ENCODE data around the gene CEP41. TPM values are rescaled to one million over a fixed set of nuclear protein-coding genes. Genes with fewer than 3 reads are reported as not detected.

CEP41 gene
- total RNA-seq, 1 experiment from 2014 or later: not detected

GRCh38 chr7:130426564-130426963 is 14.3 kb downstream of the CEP41 start:
- in situ Hi-C loops (cut with HindIII; ENCODE audit: low sequenced_read_pairs): no loop called here
- no peak for DNase-seq (ENCODE audit: low spot score)

- no peak for DNase-seq (ENCODE audit: low spot score)
- in situ Hi-C loops (cut with HindIII; ENCODE audit: low sequenced_read_pairs): no loop called here
These were observed 15.0 kb downstream of the CEP41 start for GRCh38 chr7:130425796-130426195.

DNA sequence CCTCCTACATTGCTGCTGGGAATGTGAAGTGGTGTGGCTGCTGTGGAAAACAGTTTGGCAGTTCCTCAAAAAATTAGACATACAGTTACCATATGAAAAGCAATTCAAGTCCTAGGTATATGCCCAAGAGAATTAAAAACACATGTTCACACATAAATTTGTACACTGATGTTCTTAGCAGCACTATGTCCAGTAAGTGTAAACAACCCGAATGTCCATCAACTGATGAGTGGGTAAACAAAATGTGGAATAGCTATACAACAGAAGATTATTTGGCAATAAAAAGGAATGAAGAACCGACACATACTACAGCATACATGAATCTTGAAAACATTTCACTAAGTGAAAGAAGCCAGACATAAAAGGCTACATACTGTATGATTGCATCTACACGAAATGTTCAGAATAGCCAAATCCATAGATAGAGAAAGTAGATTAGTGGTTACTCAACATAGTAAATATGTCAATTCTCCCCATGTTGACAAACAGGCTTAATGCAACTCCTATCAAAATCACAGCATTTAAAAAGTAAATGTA is 17.2 kb downstream of the CEP41 start:
- in situ Hi-C loops (cut with HindIII; ENCODE audit: low sequenced_read_pairs): no loop called here
- no peak for DNase-seq (ENCODE audit: low spot score)

GRCh38 chr7:130421684-130422083 is 19.1 kb downstream of the CEP41 start:
- no peak for DNase-seq (ENCODE audit: low spot score)
- in situ Hi-C loops (cut with HindIII; ENCODE audit: low sequenced_read_pairs): no loop called here

DNA sequence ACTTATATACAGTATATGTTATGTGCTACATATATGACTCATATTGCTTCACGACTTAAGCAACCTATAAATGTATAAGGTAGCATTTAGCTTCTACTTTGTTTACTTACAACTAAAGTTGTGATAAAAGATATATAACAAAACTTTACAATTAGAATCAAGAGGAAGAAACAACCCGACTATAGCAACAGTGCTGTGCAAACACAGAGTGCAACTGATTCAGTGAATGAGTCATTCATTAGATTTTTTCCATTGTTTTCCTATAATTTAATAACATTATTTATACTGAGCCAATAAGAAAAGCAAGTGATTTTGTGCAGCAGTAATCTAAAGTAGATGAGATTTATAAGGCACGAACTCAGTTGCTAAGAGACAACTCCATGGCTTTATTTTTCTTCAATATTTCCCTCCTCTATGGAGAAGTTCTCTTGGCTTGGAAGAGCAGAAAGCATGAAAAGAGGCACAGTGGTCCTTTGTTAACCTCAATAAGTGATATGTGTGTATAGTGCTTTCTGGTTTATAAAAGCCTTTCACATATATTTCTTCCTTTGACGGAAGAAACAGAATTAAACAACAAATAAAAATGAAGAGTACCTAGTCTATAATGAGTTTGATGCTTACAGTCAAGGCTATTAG is 19.8 kb downstream of the CEP41 start:
- in situ Hi-C loops (cut with HindIII; ENCODE audit: low sequenced_read_pairs): no loop called here

DNA sequence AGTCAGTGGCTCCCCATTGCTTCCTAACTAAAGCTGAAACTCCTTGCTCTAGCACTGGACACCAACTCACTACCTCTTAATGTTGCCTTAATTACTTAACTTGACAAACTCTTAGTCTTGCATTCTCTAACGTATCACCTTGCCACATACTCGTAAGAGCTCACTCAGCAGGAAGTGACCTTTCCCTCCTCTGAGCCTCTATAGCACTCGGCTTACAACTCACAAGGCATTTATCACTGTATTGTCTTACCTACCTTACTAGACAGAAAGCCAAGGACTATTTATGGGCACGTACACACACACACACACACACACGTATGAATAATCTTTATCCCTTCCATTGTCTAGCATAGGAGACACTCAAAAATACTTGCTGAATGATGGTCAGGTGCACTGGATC is 21.2 kb downstream of the CEP41 start:
- in situ Hi-C loops (cut with HindIII; ENCODE audit: low sequenced_read_pairs): no loop called here
- DNase-seq (ENCODE audit: low spot score): no peak

More for the DNA sequence above, 19.8 kb downstream of the CEP41 start:
- no peak for DNase-seq (ENCODE audit: low spot score)

GRCh38 chr7:130418306-130418705 is 22.5 kb downstream of the CEP41 start:
- in situ Hi-C loops (cut with HindIII; ENCODE audit: low sequenced_read_pairs): no loop called here
- DNase-seq (ENCODE audit: low spot score): no peak

DNA sequence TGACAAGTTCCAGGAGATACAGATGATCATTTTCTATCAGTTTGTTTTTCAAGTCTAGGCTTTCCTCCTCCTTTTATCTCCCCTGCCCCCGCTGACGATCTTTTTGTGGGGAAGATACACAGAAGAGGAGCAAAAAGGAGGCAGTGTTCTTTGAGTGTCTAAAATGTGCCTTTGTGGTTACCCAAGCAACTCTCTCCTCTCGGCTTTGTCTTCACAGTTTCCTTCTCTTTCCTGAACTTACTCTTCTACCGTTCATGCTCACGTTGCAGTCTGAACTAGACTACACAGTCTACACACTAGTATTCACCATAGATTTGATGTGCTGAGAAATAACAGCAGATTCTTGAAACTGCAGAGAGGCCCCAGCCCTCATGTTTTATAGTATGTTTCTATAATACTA is 23.6 kb downstream of the CEP41 start:
- in situ Hi-C loops (cut with HindIII; ENCODE audit: low sequenced_read_pairs): no loop called here
- no peak for DNase-seq (ENCODE audit: low spot score)

DNA sequence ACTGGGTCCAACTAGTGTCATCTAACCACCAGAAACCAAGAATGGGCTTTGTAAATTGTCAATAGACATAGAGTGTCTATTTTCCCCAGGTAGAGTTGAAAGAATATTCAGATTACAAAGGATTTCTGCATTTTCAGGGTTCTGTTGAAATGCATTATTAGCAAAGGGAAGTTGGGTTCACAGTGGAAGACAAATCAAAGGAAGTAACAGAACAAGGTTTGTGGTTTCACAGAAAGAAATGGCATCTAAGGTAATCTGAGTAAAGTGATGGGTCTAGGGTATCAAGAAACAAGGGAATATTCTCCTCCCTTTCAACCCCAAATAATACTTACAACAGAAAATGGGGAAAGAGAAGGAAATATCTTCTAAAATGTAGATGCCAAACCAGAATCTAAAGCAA is 25.8 kb downstream of the CEP41 start:
- no peak for DNase-seq (ENCODE audit: low spot score)
- in situ Hi-C loops (cut with HindIII; ENCODE audit: low sequenced_read_pairs): no loop called here

GRCh38 chr7:130413201-130413600 is 27.6 kb downstream of the CEP41 start:
- in situ Hi-C loops (cut with HindIII; ENCODE audit: low sequenced_read_pairs): no loop called here
- no peak for DNase-seq (ENCODE audit: low spot score)

DNA sequence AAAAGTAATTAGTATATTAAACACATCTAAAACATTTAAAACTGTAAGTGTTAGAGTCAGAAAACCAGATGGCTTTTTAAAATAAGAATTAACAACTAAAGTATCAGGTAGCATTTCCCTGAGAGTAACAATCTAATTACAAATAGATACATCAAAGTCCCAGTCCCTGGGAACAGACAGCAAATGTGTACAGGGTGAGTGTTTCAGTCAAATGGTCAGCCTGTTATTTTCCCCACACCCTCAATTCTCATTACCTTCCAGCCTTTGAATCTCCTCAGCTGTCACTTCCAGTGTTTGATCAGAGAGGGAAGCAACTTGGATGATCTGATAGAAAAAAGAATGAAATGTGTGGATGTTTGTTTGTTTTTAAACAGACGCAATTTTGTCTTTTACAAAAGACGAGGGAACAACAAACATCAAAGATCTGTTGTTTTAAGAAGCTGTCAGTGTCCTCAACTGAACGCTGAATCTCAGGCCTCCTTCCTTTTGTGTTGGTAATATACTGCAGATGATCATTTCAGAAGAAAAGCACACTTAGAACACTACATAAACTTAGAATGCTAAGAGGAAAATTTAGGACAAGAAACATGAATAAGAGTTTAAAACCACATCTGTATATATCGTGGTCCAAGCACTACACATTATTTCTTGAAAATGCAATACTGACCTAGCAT is 29.8 kb downstream of the CEP41 start:
- DNase-seq (ENCODE audit: low spot score): no peak
- in situ Hi-C loops (cut with HindIII; ENCODE audit: low sequenced_read_pairs): no loop called here

GRCh38 chr7:130409712-130410072 is 31.1 kb downstream of the CEP41 start:
- no peak for DNase-seq (ENCODE audit: low spot score)
- in situ Hi-C loops (cut with HindIII; ENCODE audit: low sequenced_read_pairs): no loop called here

DNA sequence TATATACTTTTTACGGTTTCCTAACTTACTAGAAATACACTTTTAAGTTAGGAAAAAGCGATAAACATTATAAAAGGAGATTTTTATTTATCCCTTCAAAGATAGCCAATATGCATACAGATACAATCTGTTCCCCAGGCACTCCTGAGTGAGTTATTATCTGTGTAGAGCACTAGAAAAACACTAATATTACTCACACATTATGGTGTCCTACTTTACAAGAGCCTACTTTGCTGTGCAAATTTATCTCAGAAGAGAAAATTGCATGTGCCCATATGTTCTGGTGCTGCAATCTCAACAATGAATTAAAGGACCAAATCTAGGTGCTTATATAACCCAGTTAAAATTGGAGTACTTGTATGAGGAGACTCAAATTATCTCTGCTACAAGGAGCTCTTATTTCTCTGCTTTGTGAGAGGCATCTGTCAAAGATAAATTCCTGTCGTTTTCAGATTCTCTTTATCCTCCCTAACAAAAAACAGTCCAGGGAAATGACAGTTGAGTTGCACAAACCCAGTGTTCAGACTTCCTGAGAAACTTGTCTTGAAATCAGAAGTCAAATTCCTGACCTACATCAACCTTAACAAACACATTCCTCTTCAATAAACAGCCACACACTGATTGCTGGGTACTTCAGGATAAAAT is 31.6 kb downstream of the CEP41 start:
- in situ Hi-C loops (cut with HindIII; ENCODE audit: low sequenced_read_pairs): no loop called here
- peak; percentile 21 for DNase-seq (ENCODE audit: low spot score)

DNA sequence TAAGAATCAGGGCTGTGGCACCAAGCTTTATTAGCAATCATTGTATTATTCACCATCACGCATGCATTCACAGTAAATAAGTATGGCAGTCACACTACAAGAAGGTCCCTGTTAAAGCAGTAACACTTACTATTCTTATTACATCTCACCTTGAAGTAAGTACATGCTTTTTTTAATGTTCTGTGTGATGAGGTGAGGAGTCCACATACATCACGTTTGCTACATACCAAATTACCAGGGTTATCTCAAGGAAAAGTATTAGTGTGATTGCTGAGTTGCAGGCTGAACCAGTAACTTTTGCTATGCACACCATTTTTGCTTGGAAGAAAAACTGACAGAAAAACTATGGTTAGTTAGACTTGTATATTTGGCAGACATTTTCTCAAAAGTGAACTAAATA is 35.8 kb downstream of the CEP41 start:
- in situ Hi-C loops (cut with HindIII; ENCODE audit: low sequenced_read_pairs): no loop called here
- DNase-seq (ENCODE audit: low spot score): no peak

- in situ Hi-C loops (cut with HindIII; ENCODE audit: low sequenced_read_pairs): no loop called here
These were observed 39.2 kb downstream of the CEP41 start for GRCh38 chr7:130401578-130401977.

DNA sequence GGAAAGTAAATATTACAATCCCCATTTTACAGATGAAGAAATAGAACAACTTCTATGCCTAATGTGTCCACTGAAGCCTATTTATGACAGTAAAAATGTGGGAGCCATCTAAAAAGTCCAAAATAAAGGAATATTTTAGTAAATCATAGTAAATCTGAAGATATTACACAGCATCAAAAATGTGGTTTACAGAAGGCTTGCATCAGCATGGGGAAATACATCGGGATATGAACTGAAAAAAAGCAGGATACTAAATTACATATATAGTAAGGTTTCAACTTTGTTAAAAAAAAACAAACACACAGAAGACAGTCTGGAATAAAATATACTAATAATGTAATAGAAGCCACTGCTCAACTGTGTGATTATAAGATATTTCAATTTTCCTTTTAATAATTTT is 39.7 kb downstream of the CEP41 start:
- no peak for DNase-seq (ENCODE audit: low spot score)
- in situ Hi-C loops (cut with HindIII; ENCODE audit: low sequenced_read_pairs): no loop called here

More at GRCh38 chr7:130401578-130401977, 39.2 kb downstream of the CEP41 start:
- no peak for DNase-seq (ENCODE audit: low spot score)

- in situ Hi-C loops (cut with HindIII; ENCODE audit: low sequenced_read_pairs): no loop called here
- no peak for DNase-seq (ENCODE audit: low spot score)
These were observed 40.7 kb downstream of the CEP41 start for GRCh38 chr7:130400120-130400572.

GRCh38 chr7:130398526-130399090 is 42.2 kb downstream of the CEP41 start:
- no peak for DNase-seq (ENCODE audit: low spot score)
- in situ Hi-C loops (cut with HindIII; ENCODE audit: low sequenced_read_pairs): no loop called here

GRCh38 chr7:130397758-130398073 is 43.1 kb downstream of the CEP41 start:
- DNase-seq (ENCODE audit: low spot score): no peak
- in situ Hi-C loops (cut with HindIII; ENCODE audit: low sequenced_read_pairs): no loop called here

- in situ Hi-C loops (cut with HindIII; ENCODE audit: low sequenced_read_pairs): no loop called here
- no peak for DNase-seq (ENCODE audit: low spot score)
These were observed 43.6 kb downstream of the CEP41 start for GRCh38 chr7:130397051-130397757.
